HEK293T (cell line): ENCODE results near the gene GDAP1L1.

Experiments used
- CTBP1 ChIP-seq: fragments of 450-650 bp; IDR thresholded peaks from 2 replicates; pipeline ENCODE4 v1.6.1; 2016; ENCODE audit warnings: borderline replicate concordance
- ELF4 ChIP-seq: fragments of 450-650 bp; IDR thresholded peaks from 2 replicates; pipeline ENCODE4 v1.6.1; 2017; ENCODE audit warnings: antibody characterized with exemption
- FOXK2 ChIP-seq: fragments of 450-650 bp; IDR thresholded peaks from 2 replicates; pipeline ENCODE4 v1.6.1; 2016; ENCODE audit warnings: mild to moderate bottlenecking
- FOXM1 ChIP-seq: fragments of 450-650 bp; IDR thresholded peaks from 2 replicates; pipeline ENCODE4 v1.6.1; 2017; ENCODE audit warnings: mild to moderate bottlenecking, borderline replicate concordance
- HDGF ChIP-seq: fragments of 450-650 bp; IDR thresholded peaks from 2 replicates; pipeline ENCODE4 v1.6.1; 2017; ENCODE audit warnings: antibody characterized with exemption, borderline replicate concordance
- L3MBTL2 ChIP-seq: fragments of 450-650 bp; conservative IDR thresholded peaks from 2 replicates; pipeline ENCODE4 v1.6.1; 2016; ENCODE audit warnings: mild to moderate bottlenecking
- LEF1 ChIP-seq: fragments of 450-650 bp; IDR thresholded peaks from 2 replicates; pipeline ENCODE4 v1.6.1; 2017; ENCODE audit warnings: mild to moderate bottlenecking, borderline replicate concordance
- NFRKB ChIP-seq: fragments of 450-650 bp; IDR thresholded peaks from 2 replicates; pipeline ENCODE4 v1.6.1; 2016; ENCODE audit warnings: mild to moderate bottlenecking, moderate library complexity
- SP1 ChIP-seq: fragments of 450-650 bp; IDR thresholded peaks from 2 replicates; pipeline ENCODE4 v1.6.1; 2017
- SUZ12 ChIP-seq: fragments of 450-650 bp; IDR thresholded peaks from 2 replicates; pipeline ENCODE4 v1.6.1; 2016; ENCODE audit warnings: mild to moderate bottlenecking
- TARDBP ChIP-seq: fragments of 450-650 bp; IDR thresholded peaks from 2 replicates; pipeline ENCODE4 v1.6.1; 2016
- ZNF384 ChIP-seq: fragments of 450-650 bp; IDR thresholded peaks from 2 replicates; pipeline ENCODE4 v1.6.1; 2016
- TF ChIP-seq, protein P1 (sequence below): fragments of 450-650 bp; IDR thresholded peaks from 2 replicates; pipeline ENCODE4 v1.6.1; 2016

DNA sequence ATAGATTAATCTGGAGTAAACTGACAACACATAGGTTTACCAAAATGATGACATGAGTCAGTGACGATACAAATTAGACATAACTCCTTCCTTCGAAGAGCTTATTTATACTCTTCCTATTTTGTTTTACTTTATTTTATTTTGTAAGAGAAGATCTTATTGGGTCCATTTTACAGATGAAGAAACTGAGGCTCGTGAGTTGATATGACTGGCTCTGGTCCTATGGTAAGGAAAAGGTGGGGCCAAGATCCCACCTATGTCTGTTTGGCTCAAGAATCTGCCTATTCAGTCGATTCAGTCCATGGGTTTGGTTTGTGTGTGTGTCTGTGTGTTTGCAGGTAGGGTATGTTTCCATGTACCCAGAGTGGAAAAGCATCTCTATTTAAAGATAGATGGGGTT, 81.3 kb downstream of the GDAP1L1 start:
- TF ChIP-seq SP1 (no peak), CTBP1 (no peak), L3MBTL2 (no peak), SUZ12 (no peak), FOXK2 (no peak), ZNF384 (no peak), TARDBP (no peak), ELF4 (no peak), HDGF (no peak), FOXM1 (no peak), LEF1 (no peak), NFRKB (no peak)
- TF ChIP-seq, protein P1, sequence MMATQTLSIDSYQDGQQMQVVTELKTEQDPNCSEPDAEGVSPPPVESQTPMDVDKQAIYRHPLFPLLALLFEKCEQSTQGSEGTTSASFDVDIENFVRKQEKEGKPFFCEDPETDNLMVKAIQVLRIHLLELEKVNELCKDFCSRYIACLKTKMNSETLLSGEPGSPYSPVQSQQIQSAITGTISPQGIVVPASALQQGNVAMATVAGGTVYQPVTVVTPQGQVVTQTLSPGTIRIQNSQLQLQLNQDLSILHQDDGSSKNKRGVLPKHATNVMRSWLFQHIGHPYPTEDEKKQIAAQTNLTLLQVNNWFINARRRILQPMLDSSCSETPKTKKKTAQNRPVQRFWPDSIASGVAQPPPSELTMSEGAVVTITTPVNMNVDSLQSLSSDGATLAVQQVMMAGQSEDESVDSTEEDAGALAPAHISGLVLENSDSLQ = no peak
